Breast epithelium (tissue), 3 donors: ENCODE measurements around the gene FGF2.

ENCODE experiments used
- CTCF ChIP-seq, 3 donors: fragments of 450-650 bp; IDR thresholded peaks; one replicate each; pipeline ENCODE4 v1.5.1; 2016 to 2017; ENCODE audit warnings: antibody characterized with exemption in 3 of 3, mild to moderate bottlenecking in 3 of 3, moderate library complexity in 3 of 3
- POLR2AphosphoS5 ChIP-seq, 3 donors: sonication (generic); formaldehyde crosslinking; IDR thresholded peaks; one replicate each; pipeline ENCODE4 v1.6.1; 2017; ENCODE audit warnings: antibody characterized with exemption in 3 of 3

DNA sequence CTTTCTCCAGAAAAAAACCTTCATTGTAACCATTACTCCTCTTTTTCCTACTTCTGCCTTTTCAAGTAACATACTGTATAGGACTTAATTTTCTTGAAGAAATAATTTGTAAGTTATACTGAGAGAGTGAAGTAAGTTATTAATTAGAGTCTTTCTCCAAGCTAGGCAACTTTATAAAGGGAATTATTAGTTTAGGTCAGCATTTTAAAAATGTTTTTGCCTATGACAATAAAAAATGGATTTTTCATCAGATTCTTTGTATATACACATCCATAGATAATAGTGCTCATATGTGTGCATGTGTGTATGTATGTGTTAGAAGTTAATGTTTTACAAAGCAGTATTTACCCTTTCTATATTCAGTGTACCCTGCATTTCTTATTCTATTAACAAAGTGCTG is 106.1 kb downstream of the FGF2 start:
- TF ChIP-seq CTCF (IDR thresholded peaks at IDR 0.05), result no peak
- no peak for TF ChIP-seq POLR2AphosphoS5 (IDR thresholded peaks at IDR 0.05)
